Spleen (tissue), 7 donors: ENCODE results near the gene FOXO6.

ENCODE experiments used
- POLR2A ChIP-seq, 3 donors: fragments of 450-650 bp; IDR thresholded peaks; one replicate each; pipeline ENCODE4 v1.5.1; 2017; ENCODE audit warnings: antibody characterized with exemption in 3 of 3, mild to moderate bottlenecking in 1 of 3
- POLR2AphosphoS5 ChIP-seq, 3 donors: sonication (generic); formaldehyde crosslinking; IDR thresholded peaks; one replicate each; pipeline ENCODE4 v1.5.1; 2017; ENCODE audit warnings: antibody characterized with exemption in 3 of 3
- TF ChIP-seq, protein P1 (sequence below), 11 experiments: fragments of 200-600 bp in 7 of 11; fragments of 450-650 bp in 4 of 11; sonication (generic) in 4 of 11; IDR thresholded peaks in 8 of 11; conservative IDR thresholded peaks in 3 of 11; 1 replicate in 7 of 11; 2 replicates in 4 of 11; pipeline versions ENCODE4 v1.4.0 to v1.8.0; 2016 to 2021; ENCODE audit warnings: antibody characterized with exemption in 11 of 11, inconsistent platforms in 4 of 11, mild to moderate bottlenecking in 1 of 11
- donor health status: DM: no; HTN: no; CAD: no; lungs with moderate emphysema.
- donor health status: DM: no; HTN: no; CAD: no.
- donor health status: DM: no; HTN: no; CAD: no.

DNA sequence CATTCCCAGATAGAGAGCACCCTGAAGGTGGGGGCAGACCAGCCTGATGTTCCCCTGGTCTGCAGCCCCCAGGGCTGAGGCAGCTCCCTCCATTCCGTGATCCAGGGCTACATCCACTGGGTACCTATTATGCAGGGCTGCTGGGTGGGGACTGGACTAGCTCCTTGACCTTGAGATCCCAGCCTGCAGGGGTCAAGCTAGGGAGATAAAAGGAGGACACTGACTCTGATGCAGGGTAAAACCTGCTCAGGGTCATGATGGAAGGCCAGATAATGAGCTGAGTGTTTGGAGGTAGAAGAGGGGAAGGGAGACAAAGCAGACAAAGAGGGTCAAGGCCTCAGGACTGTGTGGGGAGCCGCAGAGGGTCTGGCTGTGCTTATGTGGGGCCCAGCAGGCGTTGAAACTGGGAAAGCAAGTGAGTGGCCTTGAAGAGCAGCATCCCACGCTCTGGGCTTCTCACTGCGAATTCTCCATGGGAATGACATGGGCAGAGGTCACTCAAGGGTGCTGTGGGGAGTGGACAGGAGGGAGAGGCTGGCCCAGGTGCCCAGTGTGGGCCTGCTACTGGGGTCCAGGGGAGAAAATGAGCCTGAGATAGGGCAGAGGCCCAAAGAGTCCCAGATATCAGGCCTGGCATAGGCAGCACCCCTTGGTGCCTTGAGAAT is 9.7 kb downstream of the FOXO6 start:
- TF ChIP-seq, protein P1, sequence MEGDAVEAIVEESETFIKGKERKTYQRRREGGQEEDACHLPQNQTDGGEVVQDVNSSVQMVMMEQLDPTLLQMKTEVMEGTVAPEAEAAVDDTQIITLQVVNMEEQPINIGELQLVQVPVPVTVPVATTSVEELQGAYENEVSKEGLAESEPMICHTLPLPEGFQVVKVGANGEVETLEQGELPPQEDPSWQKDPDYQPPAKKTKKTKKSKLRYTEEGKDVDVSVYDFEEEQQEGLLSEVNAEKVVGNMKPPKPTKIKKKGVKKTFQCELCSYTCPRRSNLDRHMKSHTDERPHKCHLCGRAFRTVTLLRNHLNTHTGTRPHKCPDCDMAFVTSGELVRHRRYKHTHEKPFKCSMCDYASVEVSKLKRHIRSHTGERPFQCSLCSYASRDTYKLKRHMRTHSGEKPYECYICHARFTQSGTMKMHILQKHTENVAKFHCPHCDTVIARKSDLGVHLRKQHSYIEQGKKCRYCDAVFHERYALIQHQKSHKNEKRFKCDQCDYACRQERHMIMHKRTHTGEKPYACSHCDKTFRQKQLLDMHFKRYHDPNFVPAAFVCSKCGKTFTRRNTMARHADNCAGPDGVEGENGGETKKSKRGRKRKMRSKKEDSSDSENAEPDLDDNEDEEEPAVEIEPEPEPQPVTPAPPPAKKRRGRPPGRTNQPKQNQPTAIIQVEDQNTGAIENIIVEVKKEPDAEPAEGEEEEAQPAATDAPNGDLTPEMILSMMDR (IDR thresholded peaks at IDR 0.05 in 8 of 11, conservative IDR thresholded peaks at IDR 0.05 in 3 of 11), result no peak
- TF ChIP-seq POLR2A (IDR thresholded peaks at IDR 0.05) (no peak), POLR2AphosphoS5 (IDR thresholded peaks at IDR 0.05) (no peak)
